HG02588 (cell line): Measurements from ENCODE around the gene TRIM61.
A peak's percentile ranks its signal among the peaks of the same experiment; 100 is the strongest.
"Not testable (repeated sequence)": the region's sequence is repeated elsewhere in the genome, so short reads cannot be mapped to it uniquely, and the experiment has no call there.

ENCODE experiments used
- ATAC-seq: cut with Tn5 transposase; IDR thresholded peaks from one replicate; pipeline ENCODE4 v1.9.1; 2021; ENCODE audit warnings: mild to moderate bottlenecking, moderate library complexity; ENCODE audit not compliant: unreplicated experiment

TRIM61 gene

GRCh38 chr4:164959421-164959820 lies 18.0 kb downstream of the TRIM61 start:
- not testable (repeated sequence) for ATAC-seq

GRCh38 chr4:164956766-164957643 lies 20.5 kb downstream of the TRIM61 start:
- peak; percentile 100 for ATAC-seq

- ATAC-seq, result no peak
Measured at GRCh38 chr4:164955107-164955805, 22.2 kb downstream of the TRIM61 start.

GRCh38 chr4:164952551-164952950 lies 24.9 kb downstream of the TRIM61 start:
- no peak for ATAC-seq

- ATAC-seq, result peak; percentile 30
Measured at GRCh38 chr4:164949448-164950143, 27.9 kb downstream of the TRIM61 start.

GRCh38 chr4:164948975-164949374 lies 28.5 kb downstream of the TRIM61 start:
- ATAC-seq, result no peak

GRCh38 chr4:164948006-164948405 lies 29.5 kb downstream of the TRIM61 start:
- not testable (repeated sequence) for ATAC-seq

- no peak for ATAC-seq
Measured at GRCh38 chr4:164946810-164947209, 30.6 kb downstream of the TRIM61 start.

GRCh38 chr4:164945146-164945545 lies 32.3 kb downstream of the TRIM61 start:
- ATAC-seq, result no peak

- no peak for ATAC-seq
Measured at GRCh38 chr4:164943192-164943591, 34.3 kb downstream of the TRIM61 start.

- ATAC-seq, result peak; percentile 48
Measured at GRCh38 chr4:164937576-164938270, 39.7 kb downstream of the TRIM61 start.

GRCh38 chr4:164935865-164936606 lies 41.4 kb downstream of the TRIM61 start:
- peak; percentile 49 for ATAC-seq

GRCh38 chr4:164935363-164935762 lies 42.1 kb downstream of the TRIM61 start:
- peak; percentile 46 for ATAC-seq

GRCh38 chr4:164933244-164933643 lies 44.2 kb downstream of the TRIM61 start:
- no peak for ATAC-seq

- no peak for ATAC-seq
Measured at GRCh38 chr4:164931551-164932324, 45.7 kb downstream of the TRIM61 start.

- ATAC-seq, result no peak
Measured at GRCh38 chr4:164930647-164931046, 46.8 kb downstream of the TRIM61 start.

GRCh38 chr4:164927101-164927500 lies 50.4 kb downstream of the TRIM61 start:
- not testable (repeated sequence) for ATAC-seq

GRCh38 chr4:164926301-164926700 lies 51.2 kb downstream of the TRIM61 start:
- no peak for ATAC-seq

- ATAC-seq, result no peak
Measured at GRCh38 chr4:164924670-164925238, 52.7 kb downstream of the TRIM61 start.
